Activated naive CD4-positive, alpha-beta T cell treated with anti-CD3 and anti-CD28 coated beads, Interleukin-2, amount 50 U/mL, for 72 hours (primary cell): ENCODE results near the gene METTL22. TPM values are rescaled to one million over a fixed set of nuclear protein-coding genes. Genes with fewer than 3 reads are reported as not detected.

Experiments
- ATAC-seq, 2 donors: fragments of 150-1000 bp; cut with Tn5 transposase; 2 replicates each; pipeline ENCODE4 v1.10.0; 2021; ENCODE audit warnings: mild to moderate bottlenecking in 2 of 2, moderate library complexity in 2 of 2
- DNase-seq, 2 donors: peaks; one replicate each; pipeline ENCODE4 v3.0.0; 2021 to 2022; ENCODE audit warnings: low spot score in 2 of 2
- H3K27ac Mint-ChIP-seq, 2 donors: one replicate each; pipeline ENCODE4 v1.8.0; 2022; ENCODE audit warnings: mild to moderate bottlenecking in 2 of 2, mixed read lengths in 2 of 2
- H3K36me3 Mint-ChIP-seq, 2 donors: one replicate each; pipeline ENCODE4 v1.8.0; 2022; ENCODE audit warnings: mixed read lengths in 2 of 2
- H3K9me3 Mint-ChIP-seq, 2 donors: one replicate each; pipeline ENCODE4 v1.8.0; 2022; ENCODE audit warnings: mixed read lengths in 2 of 2
- total RNA-seq, 2 donors: library from RNA; stranded (reverse); gene quantifications; one replicate each; pipeline ENCODE4 v1.2.3, GENCODE V29; 2022

Gene METTL22
- total RNA-seq, 2 donors from 2014 or later, result 38.9 to 50.7 TPM

GRCh38 chr16:8668113-8668512 is 46.6 kb downstream of the METTL22 start:
- no peak overlapping the region for H3K27ac Mint-ChIP-seq
- H3K36me3 Mint-ChIP-seq, result peaks cover 0 to 5% of the 10 kb centered on the region in 2 donors
- DNase-seq (no peak), ATAC-seq (no peak)
- H3K9me3 Mint-ChIP-seq, result no peaks in the 10 kb centered on the region

DNA sequence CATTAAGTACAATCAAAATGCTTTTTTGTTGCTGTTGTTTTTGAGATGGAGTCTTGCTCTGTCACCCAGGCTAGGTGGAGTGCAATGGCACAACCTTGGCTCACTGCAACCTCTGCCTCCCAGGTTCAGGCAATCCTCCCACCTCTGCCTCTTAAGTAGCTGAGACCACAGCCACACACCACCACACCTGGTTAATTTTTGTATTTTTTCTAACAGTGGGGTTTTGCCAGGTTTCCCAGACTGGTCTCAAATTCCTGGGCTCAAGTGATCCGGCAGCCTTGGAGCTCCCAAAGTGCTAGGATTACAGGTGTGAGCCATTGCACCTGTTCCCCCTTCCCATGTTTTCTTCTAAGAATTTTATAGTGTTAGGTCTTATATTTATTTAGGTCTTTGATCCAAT is 48.0 kb downstream of the METTL22 start:
- Mint-ChIP-seq H3K36me3 (peaks cover 0 to 5% of the 10 kb centered on the region in 2 donors), H3K27ac (no peak overlapping the region), H3K9me3 (no peaks in the 10 kb centered on the region)
- DNase-seq, result no peak
- no peak for ATAC-seq

- H3K9me3 Mint-ChIP-seq, result no peaks in the 10 kb centered on the region
- ATAC-seq, result no peak
- H3K36me3 Mint-ChIP-seq, result peaks cover 0 to 5% of the 10 kb centered on the region in 2 donors
- DNase-seq, result no peak
- no peak overlapping the region for H3K27ac Mint-ChIP-seq
Measured at GRCh38 chr16:8670014-8670560, 48.6 kb downstream of the METTL22 start.

GRCh38 chr16:8673611-8674412 is 52.3 kb downstream of the METTL22 start:
- DNase-seq (no peak), ATAC-seq (no peak)
- Mint-ChIP-seq H3K36me3 (peaks cover 0 to 6% of the 10 kb centered on the region in 2 donors), H3K27ac (peak overlapping the region in 1 of 2 donors; percentile 36), H3K9me3 (no peaks in the 10 kb centered on the region)

DNA sequence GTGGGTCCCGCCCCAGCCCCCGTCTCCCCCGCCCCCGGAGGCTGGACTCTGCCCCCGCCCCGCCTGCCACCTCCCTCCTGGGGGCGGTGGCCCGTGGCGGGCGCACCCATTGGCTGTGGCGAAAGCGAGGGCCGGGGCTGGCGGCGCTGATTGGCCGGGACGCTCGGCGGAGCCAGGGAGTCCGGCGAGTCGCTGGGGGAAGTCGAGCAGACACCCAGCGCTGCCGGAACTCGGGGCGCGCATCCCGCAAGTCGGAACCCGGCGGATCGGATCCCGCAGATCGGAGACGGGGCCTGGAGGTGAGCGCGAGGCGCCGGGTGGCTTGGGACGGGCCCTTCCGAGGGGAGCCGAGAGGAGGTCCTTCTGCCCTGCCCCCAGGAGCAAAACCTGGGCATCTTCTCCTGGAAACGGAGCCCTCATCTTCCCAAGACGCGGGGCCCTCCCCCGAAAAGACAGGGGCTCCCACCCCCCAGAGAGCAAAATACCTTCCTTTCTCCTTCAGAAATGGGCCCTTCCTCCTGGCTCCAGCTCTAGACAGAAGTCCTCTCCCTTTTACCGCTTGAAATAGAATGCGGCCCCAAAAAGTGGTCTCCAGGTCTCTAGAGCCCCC is 53.0 kb downstream of the METTL22 start, which contains the start of gene ABAT:
Gene ABAT (plus strand): TSS at position 205 of the 610 bp plus-strand sequence. CDS start 61,123 bp downstream, outside the sequence.
- peaks cover 2 to 7% of the 10 kb centered on the region in 2 donors for H3K36me3 Mint-ChIP-seq
- peak within 1 kb of the TSS; percentile 86 to 89 for H3K27ac Mint-ChIP-seq
- DNase-seq (peak; percentile 87 to 90), ATAC-seq (peak; percentile 91 to 99)
- no peaks in the 10 kb centered on the region for H3K9me3 Mint-ChIP-seq

- Mint-ChIP-seq H3K9me3 (peaks cover 3 to 5% of the 10 kb centered on the region in 2 donors), H3K36me3 (peaks cover 10 to 15% of the 10 kb centered on the region in 2 donors), H3K27ac (peak overlapping the region; percentile 86 to 89)
- DNase-seq (peak; percentile 36 to 71), ATAC-seq (peak; percentile 63 to 85)
Measured at GRCh38 chr16:8675183-8676159, 54.0 kb downstream of the METTL22 start.

- Mint-ChIP-seq H3K36me3 (peaks cover 10 to 15% of the 10 kb centered on the region in 2 donors), H3K27ac (no peak overlapping the region), H3K9me3 (peaks cover 3 to 5% of the 10 kb centered on the region in 2 donors)
- DNase-seq, result no peak
- ATAC-seq, result no peak
Measured at GRCh38 chr16:8676160-8676547, 54.7 kb downstream of the METTL22 start.

DNA sequence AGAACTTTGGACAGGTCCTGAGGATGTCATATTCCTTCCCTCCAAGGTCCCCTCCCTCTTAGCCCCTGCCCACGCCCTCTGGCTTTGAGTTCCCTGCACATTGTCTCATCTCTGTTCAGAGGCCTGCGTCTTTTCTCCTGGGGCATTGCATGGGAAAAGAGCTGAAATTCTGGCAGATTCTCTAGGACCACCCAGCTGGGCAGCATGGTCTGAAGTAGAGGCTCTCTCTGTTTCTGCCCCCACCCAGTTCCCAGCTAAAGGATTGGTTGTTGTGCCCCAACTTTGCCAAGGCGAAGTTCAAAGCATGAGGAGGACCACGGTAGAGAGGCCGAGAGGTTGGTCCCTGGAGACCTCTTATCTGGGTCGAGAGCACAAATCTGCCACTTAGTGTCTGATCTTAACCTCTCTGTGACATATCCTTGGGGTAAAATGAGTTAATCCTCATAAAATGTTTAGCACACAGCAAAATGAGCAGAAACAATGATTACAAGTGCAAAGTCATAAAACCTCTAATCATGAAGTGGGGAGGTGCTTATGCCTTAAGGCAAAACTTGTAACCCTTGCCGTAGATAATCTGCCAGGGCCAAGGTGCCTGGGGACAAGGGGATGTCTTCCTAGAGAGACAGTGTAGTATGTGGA is 55.4 kb downstream of the METTL22 start:
- peaks cover 10 to 15% of the 10 kb centered on the region in 2 donors for H3K36me3 Mint-ChIP-seq
- H3K27ac Mint-ChIP-seq, result no peak overlapping the region
- ATAC-seq, result no peak
- peaks cover 3 to 5% of the 10 kb centered on the region in 2 donors for H3K9me3 Mint-ChIP-seq
- DNase-seq, result no peak

GRCh38 chr16:8677481-8677880 is 56.0 kb downstream of the METTL22 start:
- peaks cover 10 to 15% of the 10 kb centered on the region in 2 donors for H3K36me3 Mint-ChIP-seq
- DNase-seq, result no peak
- no peak for ATAC-seq
- peaks cover 3 to 5% of the 10 kb centered on the region in 2 donors for H3K9me3 Mint-ChIP-seq
- no peak overlapping the region for H3K27ac Mint-ChIP-seq

DNA sequence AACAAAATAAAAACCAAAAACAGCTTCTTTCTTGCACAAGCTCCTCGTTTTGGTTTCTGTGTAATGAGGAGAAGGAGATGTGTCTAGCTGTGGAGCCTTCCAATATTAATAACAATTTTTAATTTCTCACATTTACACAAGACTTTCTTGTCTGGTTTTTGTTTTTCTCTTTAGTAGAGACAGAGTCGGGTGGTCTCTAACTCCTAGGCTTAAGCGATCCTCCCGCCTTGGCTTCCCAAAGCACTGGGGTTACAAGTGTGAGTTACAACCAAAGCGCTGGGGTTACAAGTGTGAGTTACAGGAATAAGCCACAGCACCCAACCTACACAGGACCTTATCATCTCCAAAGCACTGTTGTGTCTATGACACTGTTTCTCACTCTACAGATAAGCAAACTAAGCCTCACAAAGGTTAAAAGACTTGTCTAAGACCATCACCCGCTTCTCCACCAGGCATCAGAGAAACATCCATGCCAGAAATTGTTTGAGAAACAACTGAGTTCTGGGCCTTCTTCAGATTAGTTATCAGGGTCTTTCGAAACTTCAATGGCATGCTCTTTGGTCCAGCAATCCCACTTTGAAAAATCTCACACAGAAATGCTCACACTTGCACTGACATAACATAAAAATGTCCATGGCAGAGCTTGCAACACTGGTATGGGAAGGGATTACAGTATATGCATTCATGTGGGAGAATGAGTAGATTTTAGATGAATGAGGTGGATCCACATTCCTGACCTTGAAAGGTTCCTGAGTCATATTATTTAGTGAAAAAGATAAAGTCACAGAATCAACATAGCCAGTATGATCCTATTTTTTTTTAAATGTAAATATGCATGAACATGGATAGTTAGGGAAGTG is 56.8 kb downstream of the METTL22 start:
- H3K9me3 Mint-ChIP-seq, result peaks cover 3 to 5% of the 10 kb centered on the region in 2 donors
- H3K36me3 Mint-ChIP-seq, result peaks cover 10 to 15% of the 10 kb centered on the region in 2 donors
- DNase-seq, result no peak
- no peak for ATAC-seq
- H3K27ac Mint-ChIP-seq, result no peak overlapping the region

DNA sequence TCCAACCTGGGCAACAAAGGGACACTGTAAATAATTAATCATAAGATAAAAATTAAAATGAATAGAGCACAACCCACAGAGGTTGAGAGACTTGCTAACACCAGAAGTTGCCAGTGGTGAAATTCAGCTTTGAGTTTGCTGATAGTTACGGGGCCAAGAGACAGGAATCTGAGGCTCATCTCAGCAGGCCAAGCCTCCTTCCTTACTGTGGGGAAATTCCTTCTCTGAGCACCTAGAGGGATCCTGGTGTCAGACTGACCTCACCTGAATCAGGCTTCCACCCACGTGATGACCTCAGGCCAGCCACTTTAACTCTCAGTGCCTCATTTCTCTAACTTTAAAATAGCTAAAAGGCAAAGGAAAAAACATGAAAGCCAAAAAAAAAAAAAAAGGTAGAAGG is 57.7 kb downstream of the METTL22 start:
- Mint-ChIP-seq H3K36me3 (peaks cover 10 to 15% of the 10 kb centered on the region in 2 donors), H3K9me3 (peaks cover 3 to 5% of the 10 kb centered on the region in 2 donors), H3K27ac (no peak overlapping the region)
- DNase-seq (no peak), ATAC-seq (no peak)

GRCh38 chr16:8682551-8683259 is 61.2 kb downstream of the METTL22 start:
- Mint-ChIP-seq H3K9me3 (peaks cover 3 to 5% of the 10 kb centered on the region in 2 donors), H3K36me3 (peaks cover 16 to 25% of the 10 kb centered on the region in 2 donors), H3K27ac (no peak overlapping the region)
- ATAC-seq, result no peak
- DNase-seq, result no peak

DNA sequence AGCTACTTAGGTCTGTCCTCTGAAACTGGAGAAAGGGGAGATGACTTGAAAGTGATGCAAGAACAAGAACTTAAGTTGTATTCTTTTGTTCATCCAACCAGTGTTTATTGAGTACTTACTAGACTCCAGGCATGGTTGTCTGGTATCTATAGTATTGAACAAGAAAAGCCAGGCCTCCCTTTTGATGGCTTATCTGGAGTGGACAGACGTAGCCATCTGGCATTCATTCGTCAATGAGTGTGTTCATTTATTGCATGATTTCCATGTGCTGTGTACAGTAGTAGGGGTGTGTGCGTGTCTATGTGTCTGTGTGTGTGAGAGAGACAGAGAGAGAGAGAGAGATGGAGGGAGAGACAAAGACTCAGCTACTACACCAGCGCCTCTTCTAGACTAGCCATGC is 62.1 kb downstream of the METTL22 start:
- Mint-ChIP-seq H3K27ac (no peak overlapping the region), H3K9me3 (peaks cover 3 to 5% of the 10 kb centered on the region in 2 donors), H3K36me3 (peaks cover 16 to 20% of the 10 kb centered on the region in 2 donors)
- ATAC-seq (no peak), DNase-seq (no peak)

DNA sequence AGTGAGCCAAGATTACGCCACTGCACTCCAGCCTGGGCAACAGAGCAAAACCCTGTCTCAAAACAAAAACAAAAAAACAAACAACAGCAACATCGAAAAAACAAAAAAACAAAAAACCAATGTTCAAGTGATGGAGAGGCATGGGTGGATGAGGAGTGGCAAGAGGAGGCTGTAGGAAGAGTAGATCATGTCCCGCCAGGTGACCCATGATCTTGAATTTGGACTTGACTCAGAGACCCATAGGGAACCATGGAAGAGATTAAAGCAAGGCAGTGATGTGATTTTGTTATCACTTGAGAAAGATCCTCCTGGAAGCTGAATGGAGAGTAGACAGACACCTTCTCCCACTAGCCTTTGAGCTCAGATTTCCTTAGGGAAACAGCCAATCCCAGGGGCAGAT is 64.1 kb downstream of the METTL22 start:
- ATAC-seq (no peak), DNase-seq (no peak)
- peaks cover 11 to 12% of the 10 kb centered on the region in 2 donors for H3K9me3 Mint-ChIP-seq
- peaks cover 23 to 27% of the 10 kb centered on the region in 2 donors for H3K36me3 Mint-ChIP-seq
- peak overlapping the region in 1 of 2 donors; percentile 18 for H3K27ac Mint-ChIP-seq
